BJ (cell line): ENCODE measurements around the gene SORCS2. TPM values are rescaled to one million over a fixed set of nuclear protein-coding genes. Genes with fewer than 3 reads are reported as not detected.

Source experiments
- CTCF ChIA-PET: fragments of 350-600 bp; formaldehyde crosslinking; extraction: SDS; loops from one replicate; lab custom pipeline; 2021; ENCODE audit warnings: antibody characterized with exemption, inconsistent platforms; lab: Yijun Ruan, JAX
- POLR2A ChIA-PET: fragments of 300-600 bp; sonication (Branson Sonifier 250); formaldehyde crosslinking; extraction: SDS; loops from one replicate; lab custom pipeline; 2021; ENCODE audit warnings: antibody characterized with exemption; lab: Charles Lee
- DNase-seq: peaks from one replicate; pipeline ENCODE4 v3.0.0-alpha.2; 2011; ENCODE audit warnings: low read depth
- H3K27me3 ChIP-seq: 2 replicates; pipeline ENCODE4 v1.6.0; 2011; ENCODE audit warnings: low read length; ENCODE audit not compliant: control insufficient read depth, insufficient read depth
- H3K36me3 ChIP-seq: 2 replicates; pipeline ENCODE4 v1.5.1; 2011; ENCODE audit warnings: low read length; ENCODE audit not compliant: control insufficient read depth, insufficient read depth
- H3K4me3 ChIP-seq: 2 replicates; pipeline ENCODE4 v1.5.1; 2011; ENCODE audit warnings: low read depth, mild to moderate bottlenecking, control low read depth, low read length
- polyA plus RNA-seq: library from polyadenylated mRNA; depleted of rRNA; stranded (reverse); fragments of >200 nt; gene quantifications from 2 replicates; pipeline ENCODE4 v1.2.3, GENCODE V29; 2011
- TF ChIP-seq, protein P1 (sequence below): IDR thresholded peaks from 2 replicates; pipeline ENCODE4 v1.5.1; 2011; ENCODE audit warnings: low read depth, mild to moderate bottlenecking, control low read depth, inconsistent platforms, low read length, moderate library complexity; ENCODE audit not compliant: insufficient read depth

SORCS2 gene
- polyA plus RNA-seq, 1 experiment = 0.63 TPM

DNA sequence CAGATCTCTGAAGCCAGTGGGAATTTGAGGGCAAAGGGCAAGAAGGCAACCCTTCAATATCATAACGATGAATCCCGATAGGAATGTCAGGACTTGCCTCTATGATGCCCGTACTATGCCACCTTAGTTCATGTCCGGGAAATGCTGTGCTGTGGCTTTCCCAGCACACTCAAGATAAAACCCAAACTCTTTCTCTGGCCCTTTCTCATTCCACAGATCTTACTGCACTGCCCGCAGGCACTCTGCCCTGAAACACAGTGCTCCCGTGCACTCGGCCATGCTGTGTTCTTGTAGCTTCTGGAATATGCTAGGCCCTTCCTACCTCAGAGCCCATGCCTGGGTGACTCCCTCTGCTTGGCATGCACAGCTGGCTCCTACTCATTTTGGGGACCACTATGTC is 26.3 kb downstream of the SORCS2 start:
- H3K4me3 ChIP-seq = no peak overlapping the region
- TF ChIP-seq, protein P1, sequence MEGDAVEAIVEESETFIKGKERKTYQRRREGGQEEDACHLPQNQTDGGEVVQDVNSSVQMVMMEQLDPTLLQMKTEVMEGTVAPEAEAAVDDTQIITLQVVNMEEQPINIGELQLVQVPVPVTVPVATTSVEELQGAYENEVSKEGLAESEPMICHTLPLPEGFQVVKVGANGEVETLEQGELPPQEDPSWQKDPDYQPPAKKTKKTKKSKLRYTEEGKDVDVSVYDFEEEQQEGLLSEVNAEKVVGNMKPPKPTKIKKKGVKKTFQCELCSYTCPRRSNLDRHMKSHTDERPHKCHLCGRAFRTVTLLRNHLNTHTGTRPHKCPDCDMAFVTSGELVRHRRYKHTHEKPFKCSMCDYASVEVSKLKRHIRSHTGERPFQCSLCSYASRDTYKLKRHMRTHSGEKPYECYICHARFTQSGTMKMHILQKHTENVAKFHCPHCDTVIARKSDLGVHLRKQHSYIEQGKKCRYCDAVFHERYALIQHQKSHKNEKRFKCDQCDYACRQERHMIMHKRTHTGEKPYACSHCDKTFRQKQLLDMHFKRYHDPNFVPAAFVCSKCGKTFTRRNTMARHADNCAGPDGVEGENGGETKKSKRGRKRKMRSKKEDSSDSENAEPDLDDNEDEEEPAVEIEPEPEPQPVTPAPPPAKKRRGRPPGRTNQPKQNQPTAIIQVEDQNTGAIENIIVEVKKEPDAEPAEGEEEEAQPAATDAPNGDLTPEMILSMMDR = no peak
- H3K36me3 ChIP-seq = no peaks in the 10 kb centered on the region
- H3K27me3 ChIP-seq = 0 out of 2 replicates have a peak, but pooled peaks cover 2% of the 10 kb centered on the region
- CTCF ChIA-PET = no interaction called here
- POLR2A ChIA-PET = no interaction called here
- no peak for DNase-seq

DNA sequence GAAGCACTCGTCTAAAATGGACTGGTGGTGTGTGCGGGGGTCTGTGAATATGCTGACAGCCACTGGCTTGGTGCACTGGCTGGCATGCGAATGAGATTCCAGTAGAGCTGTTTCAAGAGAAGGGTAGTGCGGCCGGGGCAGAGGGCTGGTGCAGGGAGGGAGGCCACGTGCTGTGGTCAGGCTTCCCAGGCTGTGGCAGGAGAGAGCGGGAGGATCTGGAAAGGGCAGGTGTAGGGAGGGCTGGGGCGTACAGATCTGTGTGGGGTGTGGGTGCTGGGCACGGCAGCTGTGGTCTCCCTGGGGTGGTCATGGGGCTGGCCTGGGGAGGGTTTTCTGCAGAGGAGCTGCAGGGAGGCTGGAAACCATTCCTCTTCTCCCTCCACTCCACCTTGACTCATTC is 30.2 kb downstream of the SORCS2 start:
- peaks cover 3% of the 10 kb centered on the region; the same call in 1 of the 2 replicates for H3K27me3 ChIP-seq
- DNase-seq = no peak
- no peaks in the 10 kb centered on the region for H3K36me3 ChIP-seq
- ChIA-PET CTCF (no interaction called here), POLR2A (no interaction called here)
- no peak overlapping the region for H3K4me3 ChIP-seq
- TF ChIP-seq, protein P1 = no peak

DNA sequence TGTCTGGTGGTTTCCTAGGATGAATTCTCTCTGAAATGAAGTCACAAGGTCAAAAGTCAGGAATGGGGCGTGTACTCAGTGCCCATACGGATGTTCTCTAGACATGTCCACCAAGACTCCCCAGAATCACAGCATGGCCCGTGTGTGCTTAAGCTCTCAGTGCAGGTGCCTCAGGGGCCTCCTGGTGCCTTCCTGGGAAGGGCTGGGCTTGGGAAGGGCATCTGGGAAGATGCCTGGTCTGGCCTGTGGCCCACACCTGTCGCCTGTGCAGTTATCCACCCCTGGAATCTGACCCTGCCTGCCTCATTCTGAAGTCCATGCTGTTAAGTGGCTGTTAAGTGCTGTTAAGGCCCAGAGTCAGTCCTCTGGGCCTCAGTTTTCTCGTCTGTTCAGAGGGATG is 31.2 kb downstream of the SORCS2 start:
- ChIA-PET CTCF (interaction anchor here (1.0 kb wide), 1 partner anchor 17 kb away, joined by 3 read pairs; no protein-coding TSS in a partner anchor), POLR2A (no interaction called here)
- no peak for DNase-seq
- Histone ChIP-seq H3K27me3 (peaks cover 3% of the 10 kb centered on the region; the same call in 1 of the 2 replicates), H3K36me3 (no peaks in the 10 kb centered on the region), H3K4me3 (no peak overlapping the region)
- TF ChIP-seq, protein P1 = no peak

DNA sequence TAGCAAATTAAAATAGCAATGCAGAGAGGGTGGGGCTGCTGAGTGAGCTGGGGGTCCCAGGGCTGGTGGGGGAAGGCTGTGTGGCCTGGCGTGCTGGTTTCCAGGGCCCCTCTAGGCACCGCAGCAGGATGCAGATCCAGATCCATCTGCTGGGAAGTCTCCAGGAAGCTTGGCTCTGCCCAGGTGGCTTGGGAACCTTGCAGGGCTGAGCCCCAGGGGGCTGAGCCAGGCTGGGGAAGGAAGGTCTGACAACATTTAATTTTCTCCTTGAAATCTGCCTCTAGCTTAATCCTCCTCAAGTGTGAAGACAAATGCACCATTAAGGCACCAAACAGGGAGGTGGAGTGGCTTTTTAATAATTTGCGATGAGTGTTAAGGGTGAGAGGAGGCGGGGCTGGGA is 31.7 kb downstream of the SORCS2 start:
- DNase-seq = no peak
- TF ChIP-seq, protein P1 = no peak
- CTCF ChIA-PET = interaction anchor here (1.0 kb wide), 1 partner anchor 16 kb away, joined by 3 read pairs; no protein-coding TSS in a partner anchor
- POLR2A ChIA-PET = no interaction called here
- Histone ChIP-seq H3K36me3 (no peaks in the 10 kb centered on the region), H3K27me3 (peaks cover 3% of the 10 kb centered on the region; the same call in 1 of the 2 replicates), H3K4me3 (no peak overlapping the region)

DNA sequence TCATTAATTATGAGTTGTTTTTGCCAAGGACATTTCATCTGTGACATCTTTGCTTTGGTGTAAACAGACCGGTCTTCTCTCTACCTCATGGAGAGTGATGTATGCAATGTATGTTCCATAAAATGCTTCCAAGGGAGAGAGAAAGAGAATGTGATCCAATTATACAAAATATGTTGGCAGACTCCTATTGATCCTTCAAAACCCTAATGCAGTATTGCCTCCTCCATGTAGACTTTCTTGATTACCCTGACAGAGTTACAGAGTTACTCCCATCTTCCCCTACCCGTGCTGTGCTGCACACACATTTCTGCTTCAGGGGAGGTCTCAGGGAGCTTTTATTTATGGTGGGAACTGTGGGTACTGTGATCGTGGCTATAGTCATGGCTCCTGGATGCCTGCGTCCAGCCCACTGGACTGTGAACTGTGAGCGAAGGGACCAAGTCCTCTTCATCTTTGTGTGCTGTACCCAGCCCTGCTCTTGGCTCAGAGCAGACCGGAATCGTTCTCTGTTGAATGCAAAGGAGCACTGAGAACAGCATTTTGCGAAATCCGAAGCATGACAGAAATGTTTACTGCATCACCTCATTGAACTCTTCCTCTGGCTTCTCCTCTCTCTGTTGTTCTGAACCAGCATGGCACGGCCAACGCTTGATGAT is 32.7 kb downstream of the SORCS2 start:
- POLR2A ChIA-PET = no interaction called here
- no peaks in the 10 kb centered on the region for H3K36me3 ChIP-seq
- no peak overlapping the region for H3K4me3 ChIP-seq
- H3K27me3 ChIP-seq = peaks cover 3% of the 10 kb centered on the region; the same call in 1 of the 2 replicates
- TF ChIP-seq, protein P1 = no peak
- CTCF ChIA-PET = interaction anchor here (1.0 kb wide), 1 partner anchor 29 kb away, joined by 3 read pairs; no protein-coding TSS in a partner anchor
- no peak for DNase-seq
